ENCODE data around the gene PALLD. TPM values are rescaled to one million over a fixed set of nuclear protein-coding genes. Genes with fewer than 3 reads are reported as not detected.

The PALLD gene
- total RNA-seq, 1 experiment from 2014 or later, result 18.3 TPM

DNA sequence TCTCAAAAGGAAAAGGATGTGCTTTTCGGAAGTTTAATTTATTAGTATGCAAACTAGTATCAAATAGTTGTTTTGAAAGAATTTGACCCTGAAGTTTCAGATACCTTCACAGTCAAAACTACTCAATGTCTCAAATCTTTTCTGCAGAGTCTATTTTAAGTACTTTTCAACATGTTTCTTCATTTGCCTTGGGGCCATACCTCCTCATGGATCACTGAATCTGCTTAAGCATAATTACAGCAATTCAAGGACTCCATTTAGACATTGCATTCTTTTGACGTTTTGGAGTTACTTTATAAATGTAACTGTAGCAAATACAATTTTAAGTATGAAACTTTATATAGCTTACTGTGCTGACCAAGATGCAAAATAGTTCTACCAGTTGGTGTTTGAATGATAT is 25.5 kb downstream of the PALLD start:
- Histone ChIP-seq H3K27me3 (ENCODE audit: insufficient read depth, low read length) (no peaks in the 10 kb centered on the region), H3K9ac (ENCODE audit: extremely low read depth, insufficient read length, low read length) (no peak overlapping the region), H3K18ac (ENCODE audit: insufficient read length, low read depth, low read length) (no peak overlapping the region), H4K20me1 (ENCODE audit: control insufficient read depth, insufficient read depth, insufficient read length) (no peaks in the 10 kb centered on the region), H3K79me2 (ENCODE audit: insufficient read depth, low read length) (no peaks in the 10 kb centered on the region), H2BK15ac (ENCODE audit: low read depth, low read length) (no peak overlapping the region), H3K4me2 (ENCODE audit: insufficient read depth, insufficient read length, low read length) (no peak overlapping the region), H4K5ac (ENCODE audit: insufficient read length, low read depth, low read length) (no peak overlapping the region), H2BK120ac (ENCODE audit: low read depth, low read length, poor library complexity, severe bottlenecking) (no peak overlapping the region), H3K4ac (ENCODE audit: low read depth, low read length) (no peak overlapping the region), H2BK5ac (ENCODE audit: insufficient read length, low read length) (no peak overlapping the region), H3K27ac (ENCODE audit: insufficient read length, low read depth, low read length) (no peak overlapping the region), H4K91ac (ENCODE audit: insufficient read length, low read depth, low read length) (no peak overlapping the region), H2AFZ (ENCODE audit: low read length) (no peak overlapping the region), H3K56ac (ENCODE audit: insufficient read length, low read depth, low read length) (no peak overlapping the region), H3T11ph (ENCODE audit: low read length) (no peak overlapping the region), H2BK12ac (ENCODE audit: insufficient read length, low read depth, low read length) (no peak overlapping the region), H3K23me2 (ENCODE audit: insufficient read length, low read depth, low read length, poor library complexity, severe bottlenecking) (no peaks in the 10 kb centered on the region), H2AK5ac (ENCODE audit: insufficient read length, low read length) (no peak overlapping the region), H3K9me3 (ENCODE audit: control insufficient read depth, low read depth, low read length) (no peaks in the 10 kb centered on the region), H4K8ac (replicated peaks; ENCODE audit: insufficient read length, low read depth, low read length) (no peak overlapping the region), H2BK20ac (ENCODE audit: low read depth, low read length, poor library complexity, severe bottlenecking) (no peak overlapping the region), H3K14ac (ENCODE audit: insufficient read depth, low read length) (no peak overlapping the region), H3K23ac (ENCODE audit: insufficient read length, low read depth, low read length) (no peak overlapping the region), H3K4me1 (ENCODE audit: insufficient read depth, low read length) (no peaks in the 10 kb centered on the region), H3K79me1 (ENCODE audit: insufficient read depth, low read depth, low read length, poor library complexity, severe bottlenecking) (no peaks in the 10 kb centered on the region)
- TF ChIP-seq, protein P1, sequence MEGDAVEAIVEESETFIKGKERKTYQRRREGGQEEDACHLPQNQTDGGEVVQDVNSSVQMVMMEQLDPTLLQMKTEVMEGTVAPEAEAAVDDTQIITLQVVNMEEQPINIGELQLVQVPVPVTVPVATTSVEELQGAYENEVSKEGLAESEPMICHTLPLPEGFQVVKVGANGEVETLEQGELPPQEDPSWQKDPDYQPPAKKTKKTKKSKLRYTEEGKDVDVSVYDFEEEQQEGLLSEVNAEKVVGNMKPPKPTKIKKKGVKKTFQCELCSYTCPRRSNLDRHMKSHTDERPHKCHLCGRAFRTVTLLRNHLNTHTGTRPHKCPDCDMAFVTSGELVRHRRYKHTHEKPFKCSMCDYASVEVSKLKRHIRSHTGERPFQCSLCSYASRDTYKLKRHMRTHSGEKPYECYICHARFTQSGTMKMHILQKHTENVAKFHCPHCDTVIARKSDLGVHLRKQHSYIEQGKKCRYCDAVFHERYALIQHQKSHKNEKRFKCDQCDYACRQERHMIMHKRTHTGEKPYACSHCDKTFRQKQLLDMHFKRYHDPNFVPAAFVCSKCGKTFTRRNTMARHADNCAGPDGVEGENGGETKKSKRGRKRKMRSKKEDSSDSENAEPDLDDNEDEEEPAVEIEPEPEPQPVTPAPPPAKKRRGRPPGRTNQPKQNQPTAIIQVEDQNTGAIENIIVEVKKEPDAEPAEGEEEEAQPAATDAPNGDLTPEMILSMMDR (conservative IDR thresholded peaks at IDR 0.05), result no peak
- WGBS (ENCODE audit: extremely low coverage, insufficient read length, low lambda C conversion rate), result no CpG with 5 or more reads among the region's 2 CpGs
- Mint-ChIP-seq H3K9me3 (no peaks in the 10 kb centered on the region), H3K27me3 (ENCODE audit: low read depth) (no peaks in the 10 kb centered on the region), H3K27ac (no peak overlapping the region), H3K4me1 (no peaks in the 10 kb centered on the region), H3K36me3 (ENCODE audit: insufficient read depth in 1 of 3, low read depth in 3 of 3) (no peaks in the 10 kb centered on the region), H3K4me3 (no peak overlapping the region)
- DNase-seq, result no peak

Data from H9 (cell line).